HCT116 (cell line): Measurements from ENCODE around the gene INPP5D. TPM values are rescaled to one million over a fixed set of nuclear protein-coding genes. Genes with fewer than 3 reads are reported as not detected.

Source experiments
- ATAC-seq: fragments of 200-7000 bp; cut with Tn5 transposase; 2 replicates; pipeline ENCODE4 v1.9.1; 2020; ENCODE audit warnings: mild to moderate bottlenecking, moderate library complexity
- BruUV-seq: library from RNA; stranded (reverse); fragments of 400-500 nt; replicated peaks from 2 replicates; lab custom pipeline; 2021; lab: Mats Ljungman, UMichigan
- CTCF ChIA-PET: fragments of 300-600 bp; sonication (Branson Sonifier 250); formaldehyde crosslinking; loops from one replicate; lab custom pipeline; 2021; ENCODE audit warnings: antibody characterized with exemption; lab: Charles Lee
- POLR2A ChIA-PET: fragments of 300-600, 350-600 bp; sonication (Branson Sonifier 250); formaldehyde crosslinking; loops from one replicate; lab custom pipeline; 2021; ENCODE audit warnings: antibody characterized with exemption; lab: Charles Lee
- RAD21 ChIA-PET, 2 experiments: fragments of 300-600 bp; sonication (Branson Sonifier 250); formaldehyde crosslinking; loops; one replicate each; lab custom pipeline; 2023; ENCODE audit warnings: low total read pairs in 2 of 2; ENCODE audit not compliant: uncharacterized antibody in 2 of 2, unreplicated experiment in 2 of 2, low non-redundant PET in 1 of 2; lab: Charles Lee
- DNase-seq: peaks from one replicate; pipeline ENCODE4 v3.0.0-alpha.2; 2010; ENCODE audit warnings: low read depth, low spot score
- H2AFZ ChIP-seq: fragments of 200-600 bp; shearing (Covaris generic), sonication (generic); 2 replicates; pipeline ENCODE4 v1.6.1; 2017; ENCODE audit warnings: low read depth, mixed run types, mixed read lengths, antibody characterized with exemption, low read length; ENCODE audit not compliant: poor library complexity, severe bottlenecking
- H3K27ac ChIP-seq: 2 replicates; pipeline ENCODE4 v1.5.1; 2012; ENCODE audit warnings: low read depth, low read length
- H3K27me3 ChIP-seq: fragments of 200-600 bp; sonication (generic); 2 replicates; pipeline ENCODE4 v1.6.1; 2016; ENCODE audit warnings: mixed run types, low read length, mixed read lengths; ENCODE audit not compliant: insufficient read depth
- H3K36me3 ChIP-seq, 2 experiments: fragments of 200-500 bp in 1 of 2; fragments of 200-600 bp in 1 of 2; sonication (Bioruptor generic) in 1 of 2; sonication (generic) in 1 of 2; 2 replicates each; pipeline versions ENCODE4 v1.5.1 to v1.6.1; 2014 to 2016; ENCODE audit warnings: low read length in 2 of 2, inconsistent platforms in 1 of 2, mixed read lengths in 1 of 2, mixed run types in 1 of 2; ENCODE audit not compliant: insufficient read depth in 2 of 2, control insufficient read depth in 1 of 2
- H3K4me1 ChIP-seq, 2 experiments: fragments of 200-600 bp in 1 of 2; sonication (generic) in 1 of 2; 2 replicates each; pipeline versions ENCODE4 v1.5.1 to v1.6.1; 2012 to 2017; ENCODE audit warnings: low read length in 2 of 2, inconsistent platforms in 1 of 2, mild to moderate bottlenecking in 1 of 2, mixed read lengths in 1 of 2, mixed run types in 1 of 2, moderate library complexity in 1 of 2; ENCODE audit not compliant: insufficient read depth in 2 of 2, control insufficient read depth in 1 of 2
- H3K4me2 ChIP-seq: fragments of 200-600 bp; sonication (generic); 2 replicates; pipeline ENCODE4 v1.6.1; 2017; ENCODE audit warnings: mixed run types, low read length, mixed read lengths
- H3K4me3 ChIP-seq, 2 experiments: fragments of 200-600 bp in 1 of 2; sonication (generic) in 1 of 2; replicated peaks in 1 of 2; 2 replicates each; pipeline ENCODE4 v1.5.1; 2011 to 2016; ENCODE audit warnings: low read length in 2 of 2, control low read depth in 1 of 2, low read depth in 1 of 2, mild to moderate bottlenecking in 1 of 2, mixed read lengths in 1 of 2, mixed run types in 1 of 2
- H3K79me2 ChIP-seq: fragments of 200-600 bp; sonication (generic); 2 replicates; pipeline ENCODE4 v1.6.1; 2017; ENCODE audit warnings: mild to moderate bottlenecking, mixed run types, low read length, moderate library complexity, mixed read lengths; ENCODE audit not compliant: insufficient read depth
- H3K9ac ChIP-seq: fragments of 200-600 bp; sonication (generic); 2 replicates; pipeline ENCODE4 v1.6.1; 2016; ENCODE audit warnings: low read length, mixed read lengths
- H3K9me2 ChIP-seq: fragments of 200-600 bp; sonication (generic), shearing (Covaris generic); 2 replicates; pipeline ENCODE4 v1.6.1; 2017; ENCODE audit warnings: mixed run types, mild to moderate bottlenecking, moderate library complexity; ENCODE audit not compliant: insufficient read depth
- H3K9me3 ChIP-seq, 2 experiments: fragments of 200-500 bp in 1 of 2; fragments of 200-600 bp in 1 of 2; sonication (Bioruptor generic) in 1 of 2; sonication (generic) in 1 of 2; 2 replicates each; pipeline ENCODE4 v1.6.1; 2014 to 2017; ENCODE audit warnings: low read length in 2 of 2, mixed read lengths in 2 of 2, inconsistent platforms in 1 of 2, low read depth in 1 of 2, mild to moderate bottlenecking in 1 of 2, mixed run types in 1 of 2, moderate library complexity in 1 of 2; ENCODE audit not compliant: control insufficient read depth in 1 of 2, insufficient read depth in 1 of 2
- H4K20me1 ChIP-seq: fragments of 200-600 bp; sonication (generic), shearing (Covaris generic); 2 replicates; pipeline ENCODE4 v1.6.1; 2017; ENCODE audit warnings: mixed run types, mild to moderate bottlenecking, moderate library complexity; ENCODE audit not compliant: insufficient read depth
- FOSL1 ChIP-seq: IDR thresholded peaks from 2 replicates; pipeline ENCODE4 v1.6.1; 2012; ENCODE audit warnings: low read depth
- SIN3A ChIP-seq: IDR thresholded peaks from 2 replicates; pipeline ENCODE4 v1.6.1; 2012; ENCODE audit warnings: low read depth
- SP1 ChIP-seq: IDR thresholded peaks from 2 replicates; pipeline ENCODE4 v1.6.1; 2012; ENCODE audit warnings: low read depth
- TCF7L2 ChIP-seq: IDR thresholded peaks from 2 replicates; pipeline ENCODE4 v1.7.0; 2011; ENCODE audit warnings: borderline replicate concordance, inconsistent platforms; ENCODE audit not compliant: insufficient read depth, insufficient read length; ENCODE audit errors: extremely low read depth
- intact Hi-C: fragments of 100-400 bp; cut with micrococcal nuclease; formaldehyde crosslinking; loops from 2 replicates; pipeline ENCODE4 v1.10.0; 2022
- total RNA-seq: library from RNA; stranded (reverse); gene quantifications from one replicate; pipeline ENCODE4 v1.2.1, GENCODE V29; 2021; ENCODE audit not compliant: unreplicated experiment

INPP5D gene
- total RNA-seq, 1 experiment from 2014 or later, result 1.8 TPM

GRCh38 chr2:233080836-233081229 is 20.7 kb downstream of the INPP5D start:
- H3K36me3 ChIP-seq, result no peaks in the 10 kb centered on the region
- H4K20me1 ChIP-seq, result no peaks in the 10 kb centered on the region
- no peak overlapping the region for H3K4me2 ChIP-seq
- no peak overlapping the region for H3K27ac ChIP-seq
- BruUV-seq, result no TSS peak
- H3K4me1 ChIP-seq, result no peaks in the 10 kb centered on the region
- no peaks in the 10 kb centered on the region for H3K9me2 ChIP-seq
- no peak for TF ChIP-seq SIN3A
- no peak for TF ChIP-seq FOSL1
- TF ChIP-seq, all 23 proteins: peak for 0
- H3K9me3 ChIP-seq, result no peaks in the 10 kb centered on the region
- ATAC-seq, result no peak
- no peak overlapping the region for H3K4me3 ChIP-seq
- no peak overlapping the region for H2AFZ ChIP-seq
- no peak for DNase-seq
- ChIA-PET RAD21 (no interaction called here), CTCF (no interaction called here), POLR2A (no interaction called here)
- no peak overlapping the region for H3K9ac ChIP-seq
- no peaks in the 10 kb centered on the region for H3K79me2 ChIP-seq
- H3K27me3 ChIP-seq, result no peaks in the 10 kb centered on the region
- intact Hi-C loops, result no loop called here

- Histone ChIP-seq H3K4me1 (no peaks in the 10 kb centered on the region), H3K4me2 (no peak overlapping the region), H3K9ac (no peak overlapping the region), H3K27me3 (no peaks in the 10 kb centered on the region), H3K9me2 (no peaks in the 10 kb centered on the region), H3K36me3 (no peaks in the 10 kb centered on the region), H3K79me2 (no peaks in the 10 kb centered on the region), H2AFZ (no peak overlapping the region), H4K20me1 (no peaks in the 10 kb centered on the region), H3K27ac (no peak overlapping the region), H3K9me3 (no peaks in the 10 kb centered on the region), H3K4me3 (no peak overlapping the region)
- CTCF ChIA-PET, result no interaction called here
- intact Hi-C loops, result no loop called here
- ATAC-seq (no peak), DNase-seq (no peak)
- no TSS peak for BruUV-seq
- RAD21 ChIA-PET, result no interaction called here
- TF ChIP-seq TCF7L2, result no peak
- no peak for TF ChIP-seq SP1
- POLR2A ChIA-PET, result no interaction called here
These were observed 21.1 kb downstream of the INPP5D start for GRCh38 chr2:233081232-233081730.
